H9 (cell line): ENCODE data around the gene NRP1. TPM values are rescaled to one million over a fixed set of nuclear protein-coding genes. Genes with fewer than 3 reads are reported as not detected.

Experiments used
- DNase-seq: peaks from one replicate; pipeline ENCODE4 v3.0.0-alpha.2; 2017
- H2AFZ ChIP-seq: one replicate; pipeline ENCODE4 v1.6.1; 2013; ENCODE audit warnings: mild to moderate bottlenecking, low read length, control low read depth, moderate library complexity
- H2AK5ac ChIP-seq: 2 replicates; pipeline ENCODE4 v1.6.1; 2013; ENCODE audit warnings: low read length, control low read depth, mixed read lengths; ENCODE audit not compliant: insufficient read length
- H2BK120ac ChIP-seq: one replicate; pipeline ENCODE4 v1.6.1; 2013; ENCODE audit warnings: low read depth, mild to moderate bottlenecking, low read length, control low read depth, inconsistent platforms; ENCODE audit not compliant: poor library complexity, severe bottlenecking
- H2BK12ac ChIP-seq: 2 replicates; pipeline ENCODE4 v1.6.1; 2013; ENCODE audit warnings: low read length, control low read depth, mixed read lengths, low read depth; ENCODE audit not compliant: insufficient read length
- H2BK15ac ChIP-seq: 2 replicates; pipeline ENCODE4 v1.6.1; 2013; ENCODE audit warnings: low read depth, low read length, control low read depth
- H2BK20ac ChIP-seq: one replicate; pipeline ENCODE4 v1.6.1; 2013; ENCODE audit warnings: low read depth, mild to moderate bottlenecking, low read length, control low read depth, inconsistent platforms; ENCODE audit not compliant: poor library complexity, severe bottlenecking
- H2BK5ac ChIP-seq: 2 replicates; pipeline ENCODE4 v1.6.1; 2013; ENCODE audit warnings: low read length, control low read depth, mixed read lengths; ENCODE audit not compliant: insufficient read length
- H3K14ac ChIP-seq: 2 replicates; pipeline ENCODE4 v1.6.1; 2013; ENCODE audit warnings: low read length, control low read depth; ENCODE audit not compliant: insufficient read depth
- H3K18ac ChIP-seq: 2 replicates; pipeline ENCODE4 v1.6.1; 2013; ENCODE audit warnings: low read depth, mild to moderate bottlenecking, mixed read lengths, low read length, control low read depth; ENCODE audit not compliant: insufficient read length
- H3K23ac ChIP-seq: 2 replicates; pipeline ENCODE4 v1.6.1; 2013; ENCODE audit warnings: low read length, control low read depth, mixed read lengths, low read depth; ENCODE audit not compliant: insufficient read length
- H3K23me2 ChIP-seq: 2 replicates; pipeline ENCODE4 v1.6.1; 2013; ENCODE audit warnings: low read depth, mild to moderate bottlenecking, mixed read lengths, low read length, control low read depth; ENCODE audit not compliant: insufficient read length, poor library complexity, severe bottlenecking
- H3K27ac ChIP-seq: 2 replicates; pipeline ENCODE4 v1.5.1; 2013; ENCODE audit warnings: low read length, control low read depth, mixed read lengths, low read depth; ENCODE audit not compliant: insufficient read length
- H3K27me3 ChIP-seq: 2 replicates; pipeline ENCODE4 v1.6.1; 2013; ENCODE audit warnings: low read length, control low read depth, inconsistent platforms; ENCODE audit not compliant: insufficient read depth
- H3K4ac ChIP-seq: 2 replicates; pipeline ENCODE4 v1.6.1; 2013; ENCODE audit warnings: low read depth, mild to moderate bottlenecking, control low read depth, inconsistent platforms, low read length, moderate library complexity
- H3K4me1 ChIP-seq: 2 replicates; pipeline ENCODE4 v1.6.1; 2013; ENCODE audit warnings: low read length, control low read depth, inconsistent platforms; ENCODE audit not compliant: insufficient read depth
- H3K4me2 ChIP-seq: 2 replicates; pipeline ENCODE4 v1.6.1; 2013; ENCODE audit warnings: low read length, control low read depth, mixed read lengths; ENCODE audit not compliant: insufficient read length, insufficient read depth
- H3K56ac ChIP-seq: 2 replicates; pipeline ENCODE4 v1.6.1; 2013; ENCODE audit warnings: low read depth, mild to moderate bottlenecking, mixed read lengths, low read length, control low read depth; ENCODE audit not compliant: insufficient read length
- H3K79me1 ChIP-seq: 2 replicates; pipeline ENCODE4 v1.6.1; 2013; ENCODE audit warnings: low read depth, mild to moderate bottlenecking, moderate library complexity, low read length, control low read depth, inconsistent platforms; ENCODE audit not compliant: insufficient read depth, poor library complexity, severe bottlenecking
- H3K79me2 ChIP-seq: 2 replicates; pipeline ENCODE4 v1.6.1; 2013; ENCODE audit warnings: low read length, control low read depth, inconsistent platforms; ENCODE audit not compliant: insufficient read depth
- H3K9ac ChIP-seq: 2 replicates; pipeline ENCODE4 v1.6.1; 2013; ENCODE audit warnings: low read length, control low read depth, mixed read lengths; ENCODE audit not compliant: insufficient read length; ENCODE audit errors: extremely low read depth
- H3K9me3 ChIP-seq: one replicate; pipeline ENCODE4 v1.6.1; 2013; ENCODE audit warnings: low read depth, low read length, inconsistent platforms; ENCODE audit not compliant: control insufficient read depth
- H3T11ph ChIP-seq: one replicate; pipeline ENCODE4 v1.6.1; 2013; ENCODE audit warnings: mild to moderate bottlenecking, low read length, control low read depth, inconsistent platforms
- H4K20me1 ChIP-seq: one replicate; pipeline ENCODE4 v1.6.1; 2013; ENCODE audit not compliant: control insufficient read depth, insufficient read length, insufficient read depth
- H4K5ac ChIP-seq: 2 replicates; pipeline ENCODE4 v1.6.1; 2013; ENCODE audit warnings: low read depth, mild to moderate bottlenecking, mixed read lengths, low read length, control low read depth; ENCODE audit not compliant: insufficient read length
- H4K8ac ChIP-seq: replicated peaks from 2 replicates; pipeline ENCODE4 v1.6.1; 2013; ENCODE audit warnings: low read length, control low read depth, mixed read lengths, low read depth; ENCODE audit not compliant: insufficient read length
- H4K91ac ChIP-seq: 2 replicates; pipeline ENCODE4 v1.6.1; 2013; ENCODE audit warnings: low read depth, mild to moderate bottlenecking, moderate library complexity, mixed read lengths, low read length, control low read depth; ENCODE audit not compliant: insufficient read length
- H3K27ac Mint-ChIP-seq, 3 experiments: 2 replicates in 2 of 3; 3 replicates in 1 of 3; pipeline ENCODE4 v1.8.0; 2020 to 2021; ENCODE audit warnings: mixed read lengths in 3 of 3, mild to moderate bottlenecking in 1 of 3, moderate library complexity in 1 of 3
- H3K27me3 Mint-ChIP-seq: 2 replicates; pipeline ENCODE4 v1.8.0; 2021; ENCODE audit warnings: low read depth, mild to moderate bottlenecking, moderate library complexity, mixed read lengths
- H3K36me3 Mint-ChIP-seq, 3 experiments: 2 replicates in 2 of 3; 3 replicates in 1 of 3; pipeline ENCODE4 v1.8.0; 2020 to 2021; ENCODE audit warnings: low read depth in 3 of 3, mixed read lengths in 3 of 3; ENCODE audit not compliant: insufficient read depth in 1 of 3
- H3K4me1 Mint-ChIP-seq, 2 experiments: 2 replicates each; pipeline ENCODE4 v1.8.0; 2020; ENCODE audit warnings: mixed read lengths in 2 of 2
- H3K4me3 Mint-ChIP-seq, 2 experiments: 2 replicates in 1 of 2; 3 replicates in 1 of 2; pipeline ENCODE4 v1.8.0; 2020 to 2021; ENCODE audit warnings: mild to moderate bottlenecking in 2 of 2, mixed read lengths in 2 of 2, moderate library complexity in 1 of 2
- H3K9me3 Mint-ChIP-seq, 2 experiments: 2 replicates in 1 of 2; 3 replicates in 1 of 2; pipeline ENCODE4 v1.8.0; 2020; ENCODE audit warnings: mild to moderate bottlenecking in 2 of 2, mixed read lengths in 2 of 2, moderate library complexity in 1 of 2
- CTCF ChIP-seq: fragments of 200-600 bp; sonication (generic); conservative IDR thresholded peaks from 3 replicates; pipeline ENCODE4 v1.8.0; 2021; ENCODE audit warnings: antibody characterized with exemption, mild to moderate bottlenecking
- WGBS: extraction: QIAGEN DNeasy Blood & Tissue Kit; methylation state at CpG from one replicate; pipeline ENCODE4 v1.1.7; 2013; ENCODE audit warnings: missing lambda C conversion rate, low lambda C conversion rate, mixed read lengths; ENCODE audit not compliant: insufficient read length; ENCODE audit errors: extremely low coverage; 5-methylcytosine and 5-hydroxymethylcytosine counted together
- total RNA-seq: library from RNA; stranded (reverse); gene quantifications from 2 replicates; pipeline ENCODE4 v1.2.1, GENCODE V29; 2021

Gene NRP1
- total RNA-seq, 1 experiment from 2014 or later, result 4.6 TPM

- no peaks in the 10 kb centered on the region for H3K9me3 ChIP-seq
- no peak overlapping the region for H2BK20ac ChIP-seq
- no peaks in the 10 kb centered on the region for H3K79me2 ChIP-seq
- no peak overlapping the region for H3K4me2 ChIP-seq
- no peak overlapping the region for H2AK5ac ChIP-seq
- no peak overlapping the region for H2BK5ac ChIP-seq
- no peak overlapping the region for H4K8ac ChIP-seq
- H3K18ac ChIP-seq, result no peak overlapping the region
- H3T11ph ChIP-seq, result no peak overlapping the region
- Mint-ChIP-seq H3K36me3 (no peaks in the 10 kb centered on the region; a peak in 1 of 7 replicates), H3K4me3 (no peak overlapping the region), H3K4me1 (peaks cover 3 to 5% of the 10 kb centered on the region in 2 experiments; a peak in 2 of 4 replicates), H3K27ac (0 out of 7 replicates have a peak overlapping the region, but pooled peaks of 1 of the 3 experiments have one; percentile 27), H3K27me3 (peaks cover 1% of the 10 kb centered on the region; the same call in 1 of the 2 replicates), H3K9me3 (no peaks in the 10 kb centered on the region)
- no peak overlapping the region for H2AFZ ChIP-seq
- H3K9ac ChIP-seq, result no peak overlapping the region
- TF ChIP-seq CTCF, result no peak
- no peak for DNase-seq
- WGBS, result no CpG with 5 or more reads among the region's 3 CpGs
- no peak overlapping the region for H2BK120ac ChIP-seq
- no peak overlapping the region for H2BK12ac ChIP-seq
- H4K5ac ChIP-seq, result no peak overlapping the region
- no peak overlapping the region for H3K14ac ChIP-seq
- H3K27me3 ChIP-seq, result no peaks in the 10 kb centered on the region
- H3K56ac ChIP-seq, result no peak overlapping the region
- H4K20me1 ChIP-seq, result no peaks in the 10 kb centered on the region
- no peak overlapping the region for H3K27ac ChIP-seq
- H3K4ac ChIP-seq, result no peak overlapping the region
- no peak overlapping the region for H3K23ac ChIP-seq
- no peaks in the 10 kb centered on the region for H3K4me1 ChIP-seq
- H4K91ac ChIP-seq, result no peak overlapping the region
- H3K79me1 ChIP-seq, result no peaks in the 10 kb centered on the region
- no peak overlapping the region for H2BK15ac ChIP-seq
- H3K23me2 ChIP-seq, result no peaks in the 10 kb centered on the region
Observed at GRCh38 chr10:33252794-33253203, 81.7 kb downstream of the NRP1 start.
